ENCODE data around the gene ADH4.
"Not testable (repeated sequence)": the region's sequence is repeated elsewhere in the genome, so short reads cannot be mapped to it uniquely, and the experiment has no call there.

Gene ADH4

DNA sequence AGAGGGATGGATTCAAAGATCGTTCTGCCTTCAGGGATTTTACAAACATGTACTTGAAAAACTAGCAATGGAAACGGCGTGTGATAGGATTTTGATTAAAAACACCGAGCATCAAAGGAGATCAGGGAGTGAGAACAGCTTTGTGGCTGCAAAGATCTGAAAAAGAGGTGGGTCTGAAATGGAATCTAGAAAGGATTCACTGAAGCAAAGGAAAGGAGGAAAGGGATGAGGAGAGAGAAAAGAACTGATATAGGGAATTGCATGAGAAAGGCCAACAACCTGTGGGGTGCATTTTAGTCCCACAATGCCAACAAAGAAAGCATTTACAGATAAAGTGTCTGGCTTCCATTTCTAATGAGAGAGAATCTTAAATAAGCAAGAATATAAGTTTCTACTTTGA is 23.1 kb downstream of the ADH4 start:
- no peak overlapping the region for H3K9ac ChIP-seq (ENCODE audit: low read length)
- no peaks in the 10 kb centered on the region for H3F3A ChIP-seq (ENCODE audit: insufficient read depth, low read length)
- no peaks in the 10 kb centered on the region for H3K4me1 ChIP-seq (ENCODE audit: low read length)
- DNase-seq, result no peak
- H3K27ac ChIP-seq (ENCODE audit: low read length), result no peak overlapping the region
- no peaks in the 10 kb centered on the region for H4K20me1 ChIP-seq (ENCODE audit: insufficient read depth, low read length)
- no peak overlapping the region for H3K4me3 ChIP-seq (ENCODE audit: low read length)
- no peaks in the 10 kb centered on the region for H3K79me2 ChIP-seq (ENCODE audit: low read length)
- H2AFZ ChIP-seq (ENCODE audit: low read length), result no peak overlapping the region
- no peaks in the 10 kb centered on the region for H3K27me3 ChIP-seq (replicated peaks; ENCODE audit: insufficient read depth, low read length)
- no peaks in the 10 kb centered on the region for H3K9me3 ChIP-seq (replicated peaks; ENCODE audit: insufficient read depth, low read length)
- no peaks in the 10 kb centered on the region for H3K9me2 ChIP-seq (replicated peaks; ENCODE audit: insufficient read depth, low read length)
- no peak overlapping the region for H3K4me2 ChIP-seq (ENCODE audit: low read depth, low read length)
- no peaks in the 10 kb centered on the region for H3K36me3 ChIP-seq (replicated peaks; ENCODE audit: insufficient read depth, low read length)
- TF ChIP-seq, protein P1, sequence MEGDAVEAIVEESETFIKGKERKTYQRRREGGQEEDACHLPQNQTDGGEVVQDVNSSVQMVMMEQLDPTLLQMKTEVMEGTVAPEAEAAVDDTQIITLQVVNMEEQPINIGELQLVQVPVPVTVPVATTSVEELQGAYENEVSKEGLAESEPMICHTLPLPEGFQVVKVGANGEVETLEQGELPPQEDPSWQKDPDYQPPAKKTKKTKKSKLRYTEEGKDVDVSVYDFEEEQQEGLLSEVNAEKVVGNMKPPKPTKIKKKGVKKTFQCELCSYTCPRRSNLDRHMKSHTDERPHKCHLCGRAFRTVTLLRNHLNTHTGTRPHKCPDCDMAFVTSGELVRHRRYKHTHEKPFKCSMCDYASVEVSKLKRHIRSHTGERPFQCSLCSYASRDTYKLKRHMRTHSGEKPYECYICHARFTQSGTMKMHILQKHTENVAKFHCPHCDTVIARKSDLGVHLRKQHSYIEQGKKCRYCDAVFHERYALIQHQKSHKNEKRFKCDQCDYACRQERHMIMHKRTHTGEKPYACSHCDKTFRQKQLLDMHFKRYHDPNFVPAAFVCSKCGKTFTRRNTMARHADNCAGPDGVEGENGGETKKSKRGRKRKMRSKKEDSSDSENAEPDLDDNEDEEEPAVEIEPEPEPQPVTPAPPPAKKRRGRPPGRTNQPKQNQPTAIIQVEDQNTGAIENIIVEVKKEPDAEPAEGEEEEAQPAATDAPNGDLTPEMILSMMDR (IDR thresholded peaks at IDR 0.05; ENCODE audit: low read length), result no peak
- TF ChIP-seq EZH2phosphoT487 (IDR thresholded peaks at IDR 0.05; ENCODE audit: low read length), result no peak
- no peak for TF ChIP-seq EZH2 (optimal IDR thresholded peaks at IDR 0.05; ENCODE audit: low read depth, low read length)

DNA sequence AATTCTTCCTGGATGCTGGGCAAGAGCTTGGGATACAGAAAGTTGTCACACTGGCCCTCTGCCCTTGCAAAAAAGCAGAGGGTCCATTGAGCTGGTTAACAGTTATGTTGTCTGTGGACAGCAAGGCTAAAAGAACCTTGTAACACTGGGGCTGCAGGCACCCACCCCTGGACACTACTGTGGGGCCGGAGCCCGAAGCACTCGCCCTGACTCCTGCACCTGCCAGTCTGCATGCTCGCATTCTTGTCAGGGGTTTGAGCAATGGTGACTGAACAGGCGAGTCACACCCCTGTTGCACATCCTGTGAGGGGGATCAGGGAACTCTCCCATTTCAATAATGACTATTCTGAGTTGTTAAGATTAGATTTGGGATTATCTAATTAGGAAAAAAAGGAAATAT is 23.6 kb downstream of the ADH4 start:
- no peaks in the 10 kb centered on the region for H3K9me3 ChIP-seq (replicated peaks; ENCODE audit: insufficient read depth, low read length)
- no peaks in the 10 kb centered on the region for H3K79me2 ChIP-seq (ENCODE audit: low read length)
- H4K20me1 ChIP-seq (ENCODE audit: insufficient read depth, low read length), result no peaks in the 10 kb centered on the region
- no peak overlapping the region for H3K9ac ChIP-seq (ENCODE audit: low read length)
- H3K4me2 ChIP-seq (ENCODE audit: low read depth, low read length), result no peak overlapping the region
- H2AFZ ChIP-seq (ENCODE audit: low read length), result no peak overlapping the region
- no peak for DNase-seq
- no peaks in the 10 kb centered on the region for H3K9me2 ChIP-seq (replicated peaks; ENCODE audit: insufficient read depth, low read length)
- no peak overlapping the region for H3K4me3 ChIP-seq (ENCODE audit: low read length)
- H3F3A ChIP-seq (ENCODE audit: insufficient read depth, low read length), result no peaks in the 10 kb centered on the region
- no peaks in the 10 kb centered on the region for H3K4me1 ChIP-seq (ENCODE audit: low read length)
- H3K27me3 ChIP-seq (replicated peaks; ENCODE audit: insufficient read depth, low read length), result no peaks in the 10 kb centered on the region
- TF ChIP-seq EZH2 (optimal IDR thresholded peaks at IDR 0.05; ENCODE audit: low read depth, low read length) (no peak), EZH2phosphoT487 (IDR thresholded peaks at IDR 0.05; ENCODE audit: low read length) (no peak)
- TF ChIP-seq, protein P1 (IDR thresholded peaks at IDR 0.05; ENCODE audit: low read length), result no peak
- H3K36me3 ChIP-seq (replicated peaks; ENCODE audit: insufficient read depth, low read length), result no peaks in the 10 kb centered on the region
- no peak overlapping the region for H3K27ac ChIP-seq (ENCODE audit: low read length)

DNA sequence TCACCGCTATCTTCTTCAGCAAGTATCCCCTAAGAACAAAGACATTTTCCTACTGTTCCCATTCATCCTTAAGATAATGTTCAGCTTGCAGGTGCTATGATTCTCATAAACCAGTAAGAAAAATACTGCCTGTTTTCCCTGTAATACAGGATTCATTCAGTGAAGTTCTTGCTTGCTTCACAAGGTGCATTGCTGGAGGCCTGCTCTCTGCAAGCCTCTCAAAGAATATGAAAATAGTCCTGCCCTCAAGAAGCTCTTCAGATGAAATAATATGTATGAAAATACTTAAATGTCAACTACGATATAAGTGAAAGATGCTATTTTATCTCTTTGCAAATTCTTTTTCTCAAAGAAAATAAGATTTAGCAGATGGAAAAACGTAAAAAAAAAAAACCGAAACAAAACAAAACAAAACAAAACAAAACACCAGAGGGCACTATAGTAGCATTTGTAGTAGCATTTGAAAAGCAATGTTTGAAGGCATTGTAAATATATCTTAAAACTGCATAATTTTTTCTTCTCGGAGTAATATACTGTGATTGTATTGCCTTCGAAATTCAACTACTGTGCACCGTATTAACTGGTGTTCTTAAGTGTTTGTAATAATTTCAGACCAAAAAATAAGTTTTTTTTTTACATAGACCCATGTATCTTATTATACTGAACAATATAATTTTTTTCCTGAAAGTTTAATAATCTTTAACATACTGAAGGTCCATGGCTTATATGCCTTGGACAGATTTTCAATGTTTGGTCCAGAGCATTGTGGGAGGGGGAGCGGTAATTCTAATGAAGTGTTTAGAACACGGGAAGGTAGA is 26.0 kb downstream of the ADH4 start:
- H3K27ac ChIP-seq (ENCODE audit: low read length), result no peak overlapping the region
- H3K4me1 ChIP-seq (ENCODE audit: low read length), result no peaks in the 10 kb centered on the region
- peak; percentile 33 for DNase-seq
- TF ChIP-seq EZH2phosphoT487 (IDR thresholded peaks at IDR 0.05; ENCODE audit: low read length) (no peak), EZH2 (optimal IDR thresholded peaks at IDR 0.05; ENCODE audit: low read depth, low read length) (no peak)
- TF ChIP-seq, protein P1 (IDR thresholded peaks at IDR 0.05; ENCODE audit: low read length), result peak; percentile 53
- H3K9me3 ChIP-seq (replicated peaks; ENCODE audit: insufficient read depth, low read length), result no peaks in the 10 kb centered on the region
- no peaks in the 10 kb centered on the region for H3K36me3 ChIP-seq (replicated peaks; ENCODE audit: insufficient read depth, low read length)
- no peaks in the 10 kb centered on the region for H3F3A ChIP-seq (ENCODE audit: insufficient read depth, low read length)
- H3K4me3 ChIP-seq (ENCODE audit: low read length), result no peak overlapping the region
- H3K9ac ChIP-seq (ENCODE audit: low read length), result no peak overlapping the region
- no peaks in the 10 kb centered on the region for H3K79me2 ChIP-seq (ENCODE audit: low read length)
- no peaks in the 10 kb centered on the region for H4K20me1 ChIP-seq (ENCODE audit: insufficient read depth, low read length)
- H2AFZ ChIP-seq (ENCODE audit: low read length), result peak overlapping the region; percentile 45
- H3K27me3 ChIP-seq (replicated peaks; ENCODE audit: insufficient read depth, low read length), result no peaks in the 10 kb centered on the region
- no peaks in the 10 kb centered on the region for H3K9me2 ChIP-seq (replicated peaks; ENCODE audit: insufficient read depth, low read length)
- H3K4me2 ChIP-seq (ENCODE audit: low read depth, low read length), result peak overlapping the region; percentile 20; the same call in 1 of the 2 replicates

DNA sequence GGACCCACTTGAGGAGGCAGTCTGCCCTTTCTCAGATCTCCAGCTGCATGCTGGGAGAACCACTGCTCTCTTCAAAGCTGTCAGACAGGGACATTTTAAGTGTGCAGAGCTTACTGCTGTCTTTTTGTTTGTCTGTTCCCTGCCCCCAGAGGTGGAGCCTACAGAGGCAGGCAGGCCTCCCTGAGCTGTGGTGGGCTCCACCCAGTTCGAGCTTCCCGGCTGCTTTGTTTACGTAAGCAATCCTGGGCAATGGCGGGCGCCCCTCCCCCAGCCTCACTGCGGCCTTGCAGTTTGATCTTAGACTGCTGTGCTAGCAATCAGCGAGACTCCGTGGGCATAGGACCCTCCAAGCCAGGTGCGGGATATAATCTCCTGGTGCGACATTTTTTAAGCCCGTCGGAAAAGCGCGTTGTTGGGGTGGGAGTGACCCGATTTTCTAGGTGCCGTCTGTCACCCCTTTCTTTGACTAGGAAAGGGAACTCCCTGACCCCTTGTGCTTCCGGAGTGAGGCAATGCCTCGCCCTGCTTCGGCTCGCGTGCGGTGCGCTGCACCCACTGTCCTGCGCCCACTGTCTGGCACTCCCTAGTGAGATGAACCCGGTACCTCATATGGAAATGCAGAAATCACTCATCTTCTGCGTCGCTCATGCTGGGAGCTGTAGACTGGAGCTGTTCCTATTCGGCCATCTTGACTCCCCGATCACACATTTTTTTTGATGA is 26.8 kb downstream of the ADH4 start:
- H3K4me3 ChIP-seq (ENCODE audit: low read length); H3K9me3 ChIP-seq (replicated peaks; ENCODE audit: insufficient read depth, low read length); H3K9ac ChIP-seq (ENCODE audit: low read length); H3K4me1 ChIP-seq (ENCODE audit: low read length); H3K9me2 ChIP-seq (replicated peaks; ENCODE audit: insufficient read depth, low read length); H3F3A ChIP-seq (ENCODE audit: insufficient read depth, low read length); H3K36me3 ChIP-seq (replicated peaks; ENCODE audit: insufficient read depth, low read length); H4K20me1 ChIP-seq (ENCODE audit: insufficient read depth, low read length); DNase-seq; H3K79me2 ChIP-seq (ENCODE audit: low read length); H3K27me3 ChIP-seq (replicated peaks; ENCODE audit: insufficient read depth, low read length); H3K4me2 ChIP-seq (ENCODE audit: low read depth, low read length); H3K27ac ChIP-seq (ENCODE audit: low read length): not testable (repeated sequence)
- peak overlapping the region; percentile 45 for H2AFZ ChIP-seq (ENCODE audit: low read length)

DNA sequence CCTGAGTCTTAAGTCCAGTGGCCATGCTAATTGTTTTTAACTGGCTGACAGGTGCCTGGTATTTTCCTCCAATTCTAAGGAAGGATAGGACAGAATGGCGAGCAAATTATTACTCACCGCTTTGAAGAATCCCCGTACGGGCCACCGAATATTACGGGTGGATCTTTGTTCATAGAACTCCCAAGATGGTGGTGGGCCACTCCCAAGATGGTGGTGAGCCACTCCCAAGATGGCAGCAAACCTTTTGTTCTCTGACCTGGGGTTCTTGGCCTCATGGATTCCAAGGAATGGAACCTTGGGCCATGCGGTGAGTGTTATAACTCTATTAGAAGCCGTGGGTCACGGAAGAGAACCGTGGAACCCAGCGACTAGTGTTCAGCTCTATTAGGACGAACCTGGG is 34.8 kb downstream of the ADH4 start:
- not testable (repeated sequence) for H3K9me3 ChIP-seq (replicated peaks; ENCODE audit: insufficient read depth, low read length); H3K27me3 ChIP-seq (replicated peaks; ENCODE audit: insufficient read depth, low read length); H3K9ac ChIP-seq (ENCODE audit: low read length); H3K4me3 ChIP-seq (ENCODE audit: low read length); H3K79me2 ChIP-seq (ENCODE audit: low read length); DNase-seq; H3K27ac ChIP-seq (ENCODE audit: low read length); H4K20me1 ChIP-seq (ENCODE audit: insufficient read depth, low read length); H3K9me2 ChIP-seq (replicated peaks; ENCODE audit: insufficient read depth, low read length); H3K4me2 ChIP-seq (ENCODE audit: low read depth, low read length); H3K36me3 ChIP-seq (replicated peaks; ENCODE audit: insufficient read depth, low read length); H3F3A ChIP-seq (ENCODE audit: insufficient read depth, low read length); H2AFZ ChIP-seq (ENCODE audit: low read length); H3K4me1 ChIP-seq (ENCODE audit: low read length)

Data from MM.1S (cell line).